Measurements from ENCODE around the gene INHBE.
"Not testable (repeated sequence)": the region's sequence is repeated elsewhere in the genome, so short reads cannot be mapped to it uniquely, and the experiment has no call there.

Gene INHBE

DNA sequence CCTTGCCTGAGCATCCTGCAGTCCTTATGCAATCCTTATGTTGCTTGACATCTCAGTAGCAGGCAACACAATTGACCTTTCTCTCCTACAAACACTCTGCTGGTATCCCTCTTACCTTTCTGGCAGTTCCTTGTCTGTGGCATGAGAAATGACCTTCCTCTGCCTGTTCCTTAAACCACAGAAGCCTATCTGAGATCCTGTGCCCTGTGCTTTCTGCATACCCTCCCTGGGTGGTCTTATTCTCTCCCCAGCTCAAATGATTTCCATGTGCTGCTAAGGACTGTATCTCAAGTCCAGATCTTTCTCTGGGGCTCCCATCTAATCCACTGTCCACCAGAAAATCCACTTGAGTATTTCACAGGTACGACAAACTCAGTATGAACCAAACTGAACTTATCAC is 26.6 kb downstream of the INHBE start:
- TF ChIP-seq POLR2A (IDR thresholded peaks at IDR 0.05; ENCODE audit: low read depth, low read length) (no peak), POLR2AphosphoS5 (IDR thresholded peaks at IDR 0.05; ENCODE audit: low read depth, low read length) (no peak), TAF1 (IDR thresholded peaks at IDR 0.05; ENCODE audit: borderline replicate concordance, low read depth, low read length) (no peak)
- DNase-seq (ENCODE audit: insufficient read length), result no peak
- no peak for FAIRE-seq

DNA sequence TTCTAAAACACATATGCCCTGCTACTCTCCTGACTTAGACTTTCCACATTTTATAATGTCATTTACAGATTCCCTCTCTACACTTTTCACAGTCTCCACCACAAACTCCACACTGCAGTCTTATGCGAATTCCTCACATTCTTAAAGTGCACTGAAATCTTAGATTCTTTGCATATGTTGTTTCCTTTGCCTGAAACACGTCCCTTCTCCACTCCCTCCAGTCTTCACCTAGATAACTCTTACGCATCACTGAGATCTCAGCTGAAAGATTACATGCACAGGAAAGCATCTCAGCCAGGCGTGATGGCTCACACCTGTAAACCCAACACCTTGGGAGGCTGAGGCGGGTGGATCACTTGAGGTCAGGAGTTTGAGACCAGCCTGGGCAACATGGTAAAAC is 28.4 kb downstream of the INHBE start:
- DNase-seq (ENCODE audit: insufficient read length), result no peak
- FAIRE-seq, result no peak
- TF ChIP-seq TAF1 (IDR thresholded peaks at IDR 0.05; ENCODE audit: borderline replicate concordance, low read depth, low read length) (no peak), POLR2A (IDR thresholded peaks at IDR 0.05; ENCODE audit: low read depth, low read length) (no peak), POLR2AphosphoS5 (IDR thresholded peaks at IDR 0.05; ENCODE audit: low read depth, low read length) (no peak)

DNA sequence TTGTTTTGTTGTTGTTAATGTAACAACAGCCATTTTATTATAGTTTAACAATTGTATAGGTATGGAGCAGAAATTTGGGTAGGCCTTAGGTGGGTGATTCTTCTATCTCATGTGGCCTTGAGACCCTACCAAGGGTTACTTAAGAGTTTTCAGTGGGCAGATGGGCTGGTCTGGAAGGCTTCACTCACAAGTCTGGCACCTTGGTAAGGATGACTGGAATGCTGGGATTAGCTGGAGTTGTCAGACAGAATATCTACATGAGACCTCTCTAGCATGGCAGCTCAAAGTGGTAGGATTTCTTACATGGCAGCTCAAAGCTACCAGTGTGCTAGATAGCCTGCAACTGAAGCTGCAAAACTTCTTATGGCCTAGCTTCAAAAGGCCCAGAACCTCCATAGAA is 30.6 kb downstream of the INHBE start:
- no peak for TF ChIP-seq POLR2A (IDR thresholded peaks at IDR 0.05; ENCODE audit: low read depth, low read length)
- no peak for TF ChIP-seq TAF1 (IDR thresholded peaks at IDR 0.05; ENCODE audit: borderline replicate concordance, low read depth, low read length)
- TF ChIP-seq POLR2AphosphoS5 (IDR thresholded peaks at IDR 0.05; ENCODE audit: low read depth, low read length), result no peak
- DNase-seq (ENCODE audit: insufficient read length) (no peak), FAIRE-seq (no peak)

DNA sequence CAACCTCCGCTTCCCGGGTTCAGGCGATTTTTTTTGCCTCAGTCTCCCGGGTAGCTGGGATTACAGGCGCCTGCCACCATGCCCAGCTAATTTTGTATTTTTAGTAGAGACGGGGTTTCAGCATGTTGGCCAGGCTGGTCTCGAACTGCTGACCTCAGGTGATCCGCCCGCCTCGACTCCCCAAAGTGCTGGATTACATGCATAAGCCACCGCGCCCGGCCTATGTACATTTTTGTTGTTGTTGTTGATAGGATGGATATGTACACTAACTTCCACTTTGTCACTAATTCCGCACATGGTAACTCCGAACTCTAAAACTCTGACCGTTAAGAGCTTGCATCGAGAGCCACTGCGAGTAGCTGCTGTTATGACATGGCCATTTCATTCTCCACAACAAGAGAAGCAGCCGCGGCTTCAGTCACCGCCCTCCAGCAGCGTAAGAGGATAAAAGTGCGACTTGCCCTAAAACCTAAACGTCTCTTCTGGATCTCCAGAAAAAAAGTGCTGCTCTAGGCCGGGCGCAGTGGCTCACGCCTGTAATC is 32.0 kb downstream of the INHBE start:
- DNase-seq (ENCODE audit: insufficient read length), result no peak
- no peak for FAIRE-seq
- TF ChIP-seq TAF1 (IDR thresholded peaks at IDR 0.05; ENCODE audit: borderline replicate concordance, low read depth, low read length), result no peak
- TF ChIP-seq POLR2AphosphoS5 (IDR thresholded peaks at IDR 0.05; ENCODE audit: low read depth, low read length), result no peak
- no peak for TF ChIP-seq POLR2A (IDR thresholded peaks at IDR 0.05; ENCODE audit: low read depth, low read length)

DNA sequence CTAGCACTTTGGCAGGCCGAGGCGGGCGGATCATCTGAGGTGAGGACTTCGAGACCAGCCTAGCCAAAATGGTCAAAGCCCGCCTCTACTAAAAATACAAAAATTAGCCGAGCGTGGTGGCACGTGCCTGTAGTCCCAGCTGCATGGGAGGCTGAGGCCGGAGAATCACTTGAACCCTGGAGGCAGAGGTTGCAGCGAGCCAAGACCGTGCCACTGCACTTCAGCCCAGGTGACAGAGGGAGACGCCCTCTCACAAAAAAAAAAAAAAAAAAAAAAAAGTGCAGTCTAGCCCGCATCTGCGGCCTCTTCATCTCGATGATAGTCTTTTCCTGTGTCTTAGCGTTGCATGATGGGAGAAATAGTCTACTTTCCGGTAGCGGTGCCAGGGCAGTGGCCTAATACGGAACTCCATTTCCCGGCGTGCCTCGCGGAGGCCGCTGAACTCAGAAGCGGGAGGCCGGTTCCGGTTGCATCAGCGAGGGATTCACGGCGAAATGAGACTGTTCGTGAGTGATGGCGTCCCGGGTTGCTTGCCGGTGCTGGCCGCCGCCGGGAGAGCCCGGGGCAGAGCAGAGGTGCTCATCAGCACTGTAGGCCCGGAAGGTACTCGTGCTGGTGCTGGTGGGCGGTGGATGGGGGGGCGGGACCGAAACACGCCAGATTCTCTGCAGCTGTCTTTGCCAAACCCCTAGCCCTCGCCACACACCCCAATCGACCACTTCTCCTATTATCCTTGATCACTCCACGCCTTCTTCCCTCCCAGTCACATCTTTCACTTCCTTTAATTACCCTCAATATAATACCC is 32.7 kb downstream of the INHBE start, which contains the start of gene MARS1:
Gene MARS1 (plus strand): TSS at position 472 of the 805 bp plus-strand sequence. CDS start 23 bp downstream, at position 495.
- DNase-seq (ENCODE audit: insufficient read length) (peak; percentile 84), FAIRE-seq (peak; percentile 90)
- TF ChIP-seq POLR2A (IDR thresholded peaks at IDR 0.05; ENCODE audit: low read depth, low read length), result peak; percentile 88
- peak; percentile 89 for TF ChIP-seq POLR2AphosphoS5 (IDR thresholded peaks at IDR 0.05; ENCODE audit: low read depth, low read length)
- TF ChIP-seq TAF1 (IDR thresholded peaks at IDR 0.05; ENCODE audit: borderline replicate concordance, low read depth, low read length), result no peak

DNA sequence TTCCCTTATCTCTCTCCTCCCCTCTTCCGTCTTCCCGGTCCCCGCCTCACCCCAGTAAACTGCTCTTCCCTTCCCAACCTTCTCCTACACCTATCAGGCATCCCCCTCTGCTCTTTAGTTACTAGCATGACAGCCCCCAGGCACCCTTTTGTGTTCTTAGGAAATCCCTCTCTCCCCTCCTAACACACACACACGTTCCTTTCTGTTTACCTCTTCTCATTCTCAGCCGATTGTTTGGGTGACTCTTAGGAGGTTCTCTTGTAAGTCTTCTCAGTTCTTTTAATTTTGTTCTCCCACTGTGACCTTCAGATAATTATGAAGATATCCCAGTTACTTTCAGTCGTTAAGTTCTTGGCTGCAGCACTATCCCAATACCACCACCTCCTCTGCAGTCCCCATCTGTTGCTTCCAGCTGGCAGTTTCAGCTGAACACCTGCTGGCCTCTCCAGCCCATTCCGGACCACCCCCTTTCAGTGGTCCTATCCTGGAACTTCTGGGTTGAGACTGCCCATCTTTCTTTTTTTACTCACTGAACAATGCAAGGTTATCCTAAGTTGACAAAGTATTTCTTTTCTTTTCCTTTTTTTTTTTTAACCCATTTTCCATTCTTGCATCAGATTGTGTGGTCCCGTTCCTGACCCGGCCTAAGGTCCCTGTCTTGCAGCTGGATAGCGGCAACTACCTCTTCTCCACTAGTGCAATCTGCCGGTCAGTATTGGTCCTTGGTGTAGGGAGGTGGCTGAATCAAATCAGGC is 33.5 kb downstream of the INHBE start:
- DNase-seq (ENCODE audit: insufficient read length) (no peak), FAIRE-seq (no peak)
- no peak for TF ChIP-seq TAF1 (IDR thresholded peaks at IDR 0.05; ENCODE audit: borderline replicate concordance, low read depth, low read length)
- TF ChIP-seq POLR2AphosphoS5 (IDR thresholded peaks at IDR 0.05; ENCODE audit: low read depth, low read length), result no peak
- TF ChIP-seq POLR2A (IDR thresholded peaks at IDR 0.05; ENCODE audit: low read depth, low read length), result no peak

DNA sequence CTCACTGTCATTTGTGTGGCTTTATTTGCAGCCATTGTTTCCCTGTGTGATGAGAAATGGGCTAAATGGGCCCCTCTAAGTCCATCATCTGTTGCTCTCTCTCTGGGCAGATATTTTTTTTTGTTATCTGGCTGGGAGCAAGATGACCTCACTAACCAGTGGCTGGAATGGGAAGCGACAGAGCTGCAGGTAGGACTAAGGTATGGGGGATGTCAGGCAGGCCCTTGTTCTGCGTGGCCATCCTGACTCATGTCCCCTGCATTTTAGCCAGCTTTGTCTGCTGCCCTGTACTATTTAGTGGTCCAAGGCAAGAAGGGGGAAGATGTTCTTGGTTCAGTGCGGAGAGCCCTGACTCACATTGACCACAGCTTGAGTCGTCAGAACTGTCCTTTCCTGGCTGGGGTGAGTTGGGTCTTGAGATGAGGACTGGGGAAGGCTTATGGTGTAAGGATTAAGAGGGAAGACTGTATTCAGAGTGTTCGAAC is 34.1 kb downstream of the INHBE start:
- DNase-seq (ENCODE audit: insufficient read length) (no peak), FAIRE-seq (no peak)
- TF ChIP-seq TAF1 (IDR thresholded peaks at IDR 0.05; ENCODE audit: borderline replicate concordance, low read depth, low read length) (no peak), POLR2AphosphoS5 (IDR thresholded peaks at IDR 0.05; ENCODE audit: low read depth, low read length) (no peak), POLR2A (IDR thresholded peaks at IDR 0.05; ENCODE audit: low read depth, low read length) (no peak)

DNA sequence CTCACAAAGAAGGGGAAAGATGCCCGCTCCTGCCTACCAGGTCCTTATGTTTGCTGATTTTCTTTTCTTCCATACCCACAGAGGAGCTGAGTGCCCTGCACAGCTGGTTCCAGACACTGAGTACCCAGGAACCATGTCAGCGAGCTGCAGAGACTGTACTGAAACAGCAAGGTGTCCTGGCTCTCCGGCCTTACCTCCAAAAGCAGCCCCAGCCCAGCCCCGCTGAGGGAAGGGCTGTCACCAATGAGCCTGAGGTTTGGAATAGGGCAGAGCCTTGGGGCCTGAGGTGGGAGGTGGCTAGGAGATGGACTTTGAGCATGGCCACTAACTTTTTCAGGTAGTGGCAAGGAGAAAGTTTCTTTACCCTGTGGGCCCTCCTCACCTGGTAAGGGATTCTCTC is 35.0 kb downstream of the INHBE start:
- TF ChIP-seq POLR2A (IDR thresholded peaks at IDR 0.05; ENCODE audit: low read depth, low read length) (no peak), POLR2AphosphoS5 (IDR thresholded peaks at IDR 0.05; ENCODE audit: low read depth, low read length) (no peak), TAF1 (IDR thresholded peaks at IDR 0.05; ENCODE audit: borderline replicate concordance, low read depth, low read length) (no peak)
- DNase-seq (ENCODE audit: insufficient read length), result no peak
- FAIRE-seq, result no peak

DNA sequence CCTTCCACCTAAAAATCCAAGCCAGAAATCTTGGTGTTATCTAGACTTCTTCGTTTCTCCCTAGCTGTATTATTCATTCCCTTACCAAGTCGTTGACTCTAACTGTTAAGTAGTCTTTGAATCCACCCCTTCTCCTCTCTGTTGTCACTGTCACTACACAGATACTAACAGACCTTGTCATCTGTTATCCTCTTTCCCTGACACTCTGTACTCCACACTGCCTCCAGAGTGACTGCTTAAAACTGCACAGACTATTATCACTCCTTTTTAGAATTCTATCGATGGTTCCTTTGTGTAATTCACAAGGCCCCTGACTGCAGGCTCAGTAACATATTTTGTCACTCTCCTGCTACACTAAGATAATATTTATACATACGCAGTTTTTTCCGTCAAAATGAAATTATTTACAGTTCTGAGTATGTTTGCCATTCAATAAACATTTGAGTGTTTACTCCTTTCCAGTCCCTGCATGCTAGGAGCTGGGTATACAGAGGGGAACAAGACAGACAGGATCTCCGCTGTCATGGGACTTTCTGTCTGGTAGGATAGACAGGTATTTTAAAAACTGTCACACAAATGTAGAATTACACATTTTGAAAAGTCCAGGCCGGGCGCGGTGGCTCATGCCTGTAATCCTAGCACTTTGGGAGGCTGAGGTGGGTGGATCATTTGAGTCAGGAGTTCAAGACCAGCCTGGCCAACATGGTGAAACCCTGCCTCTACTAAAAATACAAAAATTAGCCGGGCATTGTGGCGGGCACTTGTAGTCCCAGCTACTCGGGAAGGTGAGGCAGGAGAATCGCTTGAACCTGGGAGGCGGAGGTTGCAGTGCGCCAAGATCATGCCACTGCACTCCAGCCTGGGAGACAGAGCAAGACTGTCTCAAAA is 36.5 kb downstream of the INHBE start:
- FAIRE-seq (no peak), DNase-seq (ENCODE audit: insufficient read length) (no peak)
- no peak for TF ChIP-seq POLR2AphosphoS5 (IDR thresholded peaks at IDR 0.05; ENCODE audit: low read depth, low read length)

DNA sequence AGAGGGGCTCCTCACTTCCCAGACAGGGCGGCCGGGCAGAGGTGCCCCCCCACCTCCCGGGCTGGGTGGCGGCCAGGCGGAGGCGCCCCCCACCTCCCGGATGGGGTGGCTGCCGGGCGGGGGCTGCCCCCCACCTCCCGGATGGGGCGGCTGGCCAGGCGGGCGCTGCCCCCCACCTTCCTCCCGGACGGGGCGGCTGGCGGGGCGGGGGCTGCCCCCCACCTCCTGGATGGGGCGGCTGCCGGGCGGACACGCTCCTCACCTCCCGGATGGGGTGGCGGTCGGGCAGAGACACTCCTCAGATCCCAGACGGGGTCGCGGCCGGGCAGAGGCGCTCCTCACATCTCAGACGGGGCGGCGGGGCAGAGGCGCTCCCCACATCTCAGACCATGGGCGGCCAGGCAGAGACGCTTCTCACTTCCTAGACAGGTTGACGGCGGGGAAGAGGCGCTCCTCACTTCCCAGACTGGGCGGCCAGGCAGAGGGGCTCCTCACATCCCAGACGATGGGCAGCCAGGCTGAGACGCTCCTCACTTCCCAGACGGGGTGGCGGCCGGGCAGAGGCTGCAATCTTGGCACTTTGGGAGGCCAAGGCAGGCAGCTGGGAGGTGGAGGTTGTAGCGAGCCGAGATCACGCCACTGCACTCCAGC is 40.1 kb downstream of the INHBE start:
- not testable (repeated sequence) for DNase-seq (ENCODE audit: insufficient read length); FAIRE-seq

DNA sequence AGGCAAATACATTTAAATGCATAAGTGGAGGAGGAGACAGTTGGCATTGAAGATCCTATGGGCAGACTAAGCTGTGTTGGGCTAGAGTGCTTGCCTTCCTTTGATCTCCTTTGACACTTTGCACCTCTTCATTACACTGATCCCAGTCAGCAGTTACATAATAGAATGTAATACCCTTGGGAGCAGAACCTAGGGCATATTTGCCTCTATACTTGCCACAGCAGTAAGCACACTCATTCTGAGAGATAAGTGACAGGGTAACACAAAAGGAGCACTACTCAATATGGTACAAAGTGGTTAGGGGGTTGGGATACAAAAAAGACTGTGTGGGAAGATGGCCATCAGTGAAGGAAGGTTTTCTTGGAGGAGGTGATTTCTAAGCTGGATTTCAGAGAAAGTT is 41.7 kb downstream of the INHBE start:
- FAIRE-seq, result no peak
- DNase-seq (ENCODE audit: insufficient read length), result no peak
- TF ChIP-seq TAF1 (IDR thresholded peaks at IDR 0.05; ENCODE audit: borderline replicate concordance, low read depth, low read length) (no peak), POLR2A (IDR thresholded peaks at IDR 0.05; ENCODE audit: low read depth, low read length) (no peak), POLR2AphosphoS5 (IDR thresholded peaks at IDR 0.05; ENCODE audit: low read depth, low read length) (no peak)
